ENCODE data around the gene NUDCD3.

NUDCD3 gene

DNA sequence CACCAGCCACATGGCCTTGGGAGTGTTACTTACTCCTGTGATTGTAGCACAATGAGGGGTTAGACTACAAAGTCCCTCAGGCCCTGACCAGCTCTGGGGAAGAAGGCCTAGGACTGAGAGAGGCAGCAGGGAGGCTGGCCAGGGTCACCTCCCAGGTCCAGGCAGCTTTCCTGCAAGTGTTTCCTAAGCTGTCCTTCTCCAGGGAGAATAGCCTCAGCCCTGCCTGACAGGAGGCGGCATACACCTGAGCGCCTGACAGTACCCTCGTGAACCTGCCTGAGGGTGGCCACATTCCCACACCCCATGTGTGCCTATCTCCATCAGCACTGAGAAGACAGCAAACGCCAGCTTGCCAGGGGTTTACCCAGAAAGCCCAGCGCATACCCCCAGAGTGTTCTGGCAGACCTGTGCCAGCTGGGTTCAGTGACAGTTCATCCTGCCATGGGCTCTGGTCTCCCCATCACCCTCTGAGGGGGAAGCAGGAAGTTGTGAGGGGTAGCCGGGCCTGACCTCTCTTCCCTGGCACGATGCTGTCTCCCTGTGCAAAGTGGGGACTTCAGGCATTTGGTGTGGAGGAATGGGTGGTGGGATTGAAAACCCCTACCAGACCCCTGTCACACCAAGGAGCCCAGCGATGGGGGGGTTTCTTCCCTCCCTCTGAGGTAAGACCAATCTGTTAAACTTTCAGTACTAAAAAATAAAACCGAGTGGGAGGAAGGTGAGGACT lies 108.8 kb downstream of the NUDCD3 start:
- no peaks in the 10 kb centered on the region for H4K20me1 ChIP-seq (ENCODE audit: insufficient read depth, low read length)
- DNase-seq, result no peak
- H3K36me3 ChIP-seq (replicated peaks; ENCODE audit: insufficient read depth, low read length), result no peaks in the 10 kb centered on the region
- no peaks in the 10 kb centered on the region for H3K79me2 ChIP-seq (ENCODE audit: low read length)
- no peaks in the 10 kb centered on the region for H3K9me2 ChIP-seq (replicated peaks; ENCODE audit: insufficient read depth, low read length)
- H3K4me3 ChIP-seq (ENCODE audit: low read length), result no peak overlapping the region
- H3K4me2 ChIP-seq (ENCODE audit: low read depth, low read length), result no peak overlapping the region
- H3K4me1 ChIP-seq (ENCODE audit: low read length), result no peaks in the 10 kb centered on the region
- no peak overlapping the region for H3K9ac ChIP-seq (ENCODE audit: low read length)
- no peaks in the 10 kb centered on the region for H3F3A ChIP-seq (ENCODE audit: insufficient read depth, low read length)
- TF ChIP-seq EZH2 (optimal IDR thresholded peaks at IDR 0.05; ENCODE audit: low read depth, low read length) (no peak), EZH2phosphoT487 (IDR thresholded peaks at IDR 0.05; ENCODE audit: low read length) (no peak)
- TF ChIP-seq, protein P1, sequence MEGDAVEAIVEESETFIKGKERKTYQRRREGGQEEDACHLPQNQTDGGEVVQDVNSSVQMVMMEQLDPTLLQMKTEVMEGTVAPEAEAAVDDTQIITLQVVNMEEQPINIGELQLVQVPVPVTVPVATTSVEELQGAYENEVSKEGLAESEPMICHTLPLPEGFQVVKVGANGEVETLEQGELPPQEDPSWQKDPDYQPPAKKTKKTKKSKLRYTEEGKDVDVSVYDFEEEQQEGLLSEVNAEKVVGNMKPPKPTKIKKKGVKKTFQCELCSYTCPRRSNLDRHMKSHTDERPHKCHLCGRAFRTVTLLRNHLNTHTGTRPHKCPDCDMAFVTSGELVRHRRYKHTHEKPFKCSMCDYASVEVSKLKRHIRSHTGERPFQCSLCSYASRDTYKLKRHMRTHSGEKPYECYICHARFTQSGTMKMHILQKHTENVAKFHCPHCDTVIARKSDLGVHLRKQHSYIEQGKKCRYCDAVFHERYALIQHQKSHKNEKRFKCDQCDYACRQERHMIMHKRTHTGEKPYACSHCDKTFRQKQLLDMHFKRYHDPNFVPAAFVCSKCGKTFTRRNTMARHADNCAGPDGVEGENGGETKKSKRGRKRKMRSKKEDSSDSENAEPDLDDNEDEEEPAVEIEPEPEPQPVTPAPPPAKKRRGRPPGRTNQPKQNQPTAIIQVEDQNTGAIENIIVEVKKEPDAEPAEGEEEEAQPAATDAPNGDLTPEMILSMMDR (IDR thresholded peaks at IDR 0.05; ENCODE audit: low read length), result no peak
- H3K27me3 ChIP-seq (replicated peaks; ENCODE audit: insufficient read depth, low read length), result no peaks in the 10 kb centered on the region
- H3K9me3 ChIP-seq (replicated peaks; ENCODE audit: insufficient read depth, low read length), result no peaks in the 10 kb centered on the region
- no peak overlapping the region for H2AFZ ChIP-seq (ENCODE audit: low read length)
- H3K27ac ChIP-seq (ENCODE audit: low read length), result no peak overlapping the region

DNA sequence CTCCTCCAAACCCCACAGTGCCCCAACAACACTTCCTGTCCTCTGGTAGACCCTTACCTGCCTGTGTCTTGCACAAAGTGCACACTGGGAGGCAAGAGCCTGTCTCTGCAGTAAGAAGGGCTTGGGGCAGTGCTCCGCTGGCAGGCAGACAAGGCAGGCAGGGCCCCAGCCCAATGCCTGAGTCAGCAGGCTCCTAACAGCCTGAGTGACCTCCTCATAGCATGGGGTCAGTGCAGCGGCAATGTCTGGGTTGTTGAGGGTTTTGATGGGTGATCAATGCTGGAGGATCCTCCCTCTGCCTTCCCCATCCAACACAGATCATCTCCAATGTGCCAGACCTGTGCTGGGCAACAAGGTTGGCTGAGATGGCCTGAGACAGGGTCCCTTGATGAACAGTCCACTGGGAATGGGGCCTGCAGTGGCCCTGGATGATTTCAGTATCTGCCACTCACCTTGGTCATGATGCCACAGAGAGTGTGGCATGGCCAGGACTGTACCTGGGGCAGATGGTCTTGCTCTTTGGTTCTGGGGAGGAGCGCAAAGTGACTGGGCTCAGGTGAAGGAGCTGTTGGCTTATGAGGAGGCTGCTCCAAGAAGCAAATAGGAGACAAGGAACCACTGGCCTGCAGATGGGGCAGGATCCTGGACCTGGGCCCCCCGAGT lies 109.5 kb downstream of the NUDCD3 start:
- Histone ChIP-seq H3K27ac (ENCODE audit: low read length) (no peak overlapping the region), H3K4me3 (ENCODE audit: low read length) (no peak overlapping the region), H4K20me1 (ENCODE audit: insufficient read depth, low read length) (no peaks in the 10 kb centered on the region), H3K36me3 (replicated peaks; ENCODE audit: insufficient read depth, low read length) (no peaks in the 10 kb centered on the region), H3K9me3 (replicated peaks; ENCODE audit: insufficient read depth, low read length) (no peaks in the 10 kb centered on the region), H3K4me1 (ENCODE audit: low read length) (no peaks in the 10 kb centered on the region), H3F3A (ENCODE audit: insufficient read depth, low read length) (no peaks in the 10 kb centered on the region), H3K9me2 (replicated peaks; ENCODE audit: insufficient read depth, low read length) (no peaks in the 10 kb centered on the region), H3K9ac (ENCODE audit: low read length) (no peak overlapping the region), H3K79me2 (ENCODE audit: low read length) (no peaks in the 10 kb centered on the region), H3K27me3 (replicated peaks; ENCODE audit: insufficient read depth, low read length) (no peaks in the 10 kb centered on the region), H3K4me2 (ENCODE audit: low read depth, low read length) (no peak overlapping the region), H2AFZ (ENCODE audit: low read length) (no peak overlapping the region)
- TF ChIP-seq, protein P1 (IDR thresholded peaks at IDR 0.05; ENCODE audit: low read length), result no peak
- DNase-seq, result no peak

DNA sequence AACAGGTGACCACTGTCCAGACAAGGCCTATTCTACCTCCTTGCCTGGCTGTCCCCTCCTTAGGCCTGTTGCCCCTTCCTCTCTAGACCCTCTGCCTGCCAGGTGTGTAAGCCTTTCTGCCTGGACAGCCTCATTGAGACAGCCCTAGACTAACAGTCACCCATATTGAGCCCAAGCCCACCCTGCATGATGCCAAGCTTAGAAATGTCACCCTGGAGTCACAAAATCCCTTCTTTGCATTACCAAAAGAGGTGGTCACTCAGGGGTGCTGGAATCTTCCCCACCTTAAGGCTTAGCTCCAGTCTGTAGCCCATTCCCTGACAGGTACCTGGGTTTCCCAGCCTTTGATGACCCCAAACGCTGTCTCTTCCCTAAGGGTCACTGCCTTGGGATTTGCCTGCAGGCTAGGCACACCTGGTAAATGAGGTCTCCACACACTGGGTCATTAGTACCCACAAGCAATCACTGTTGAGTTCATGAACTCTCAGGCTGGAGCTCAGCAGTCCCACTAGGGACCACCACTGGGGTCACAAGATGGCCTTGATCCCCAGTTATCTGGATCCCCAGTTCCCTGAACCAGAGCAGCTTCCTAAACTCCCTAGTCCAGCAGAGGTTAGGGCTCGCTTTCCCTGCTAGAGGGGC lies 110.1 kb downstream of the NUDCD3 start:
- no peaks in the 10 kb centered on the region for H3K9me2 ChIP-seq (replicated peaks; ENCODE audit: insufficient read depth, low read length)
- H3K4me3 ChIP-seq (ENCODE audit: low read length), result no peak overlapping the region
- no peak for DNase-seq
- TF ChIP-seq EZH2phosphoT487 (IDR thresholded peaks at IDR 0.05; ENCODE audit: low read length) (no peak), EZH2 (optimal IDR thresholded peaks at IDR 0.05; ENCODE audit: low read depth, low read length) (no peak)
- TF ChIP-seq, protein P1 (IDR thresholded peaks at IDR 0.05; ENCODE audit: low read length), result no peak
- no peaks in the 10 kb centered on the region for H3K4me1 ChIP-seq (ENCODE audit: low read length)
- H3K9me3 ChIP-seq (replicated peaks; ENCODE audit: insufficient read depth, low read length), result no peaks in the 10 kb centered on the region
- H3K27ac ChIP-seq (ENCODE audit: low read length), result no peak overlapping the region
- no peaks in the 10 kb centered on the region for H3F3A ChIP-seq (ENCODE audit: insufficient read depth, low read length)
- H2AFZ ChIP-seq (ENCODE audit: low read length), result no peak overlapping the region
- no peak overlapping the region for H3K9ac ChIP-seq (ENCODE audit: low read length)
- H3K36me3 ChIP-seq (replicated peaks; ENCODE audit: insufficient read depth, low read length), result no peaks in the 10 kb centered on the region
- H3K79me2 ChIP-seq (ENCODE audit: low read length), result no peaks in the 10 kb centered on the region
- H4K20me1 ChIP-seq (ENCODE audit: insufficient read depth, low read length), result no peaks in the 10 kb centered on the region
- H3K4me2 ChIP-seq (ENCODE audit: low read depth, low read length), result no peak overlapping the region
- H3K27me3 ChIP-seq (replicated peaks; ENCODE audit: insufficient read depth, low read length), result no peaks in the 10 kb centered on the region

All from MM.1S (cell line).